Measurements from ENCODE around the gene CREBL2. TPM values are rescaled to one million over a fixed set of nuclear protein-coding genes. Genes with fewer than 3 reads are reported as not detected.
"Not testable (repeated sequence)": the region's sequence is repeated elsewhere in the genome, so short reads cannot be mapped to it uniquely, and the experiment has no call there.

CREBL2 gene
- total RNA-seq, 2 donors from 2014 or later, result 22.7 to 27.4 TPM

GRCh38 chr12:12648951-12649650 is 37.4 kb downstream of the CREBL2 start:
- Histone ChIP-seq H3K4me3 (no peak overlapping the region), H3K4me1 (no peaks in the 10 kb centered on the region)
- TF ChIP-seq, protein P1, sequence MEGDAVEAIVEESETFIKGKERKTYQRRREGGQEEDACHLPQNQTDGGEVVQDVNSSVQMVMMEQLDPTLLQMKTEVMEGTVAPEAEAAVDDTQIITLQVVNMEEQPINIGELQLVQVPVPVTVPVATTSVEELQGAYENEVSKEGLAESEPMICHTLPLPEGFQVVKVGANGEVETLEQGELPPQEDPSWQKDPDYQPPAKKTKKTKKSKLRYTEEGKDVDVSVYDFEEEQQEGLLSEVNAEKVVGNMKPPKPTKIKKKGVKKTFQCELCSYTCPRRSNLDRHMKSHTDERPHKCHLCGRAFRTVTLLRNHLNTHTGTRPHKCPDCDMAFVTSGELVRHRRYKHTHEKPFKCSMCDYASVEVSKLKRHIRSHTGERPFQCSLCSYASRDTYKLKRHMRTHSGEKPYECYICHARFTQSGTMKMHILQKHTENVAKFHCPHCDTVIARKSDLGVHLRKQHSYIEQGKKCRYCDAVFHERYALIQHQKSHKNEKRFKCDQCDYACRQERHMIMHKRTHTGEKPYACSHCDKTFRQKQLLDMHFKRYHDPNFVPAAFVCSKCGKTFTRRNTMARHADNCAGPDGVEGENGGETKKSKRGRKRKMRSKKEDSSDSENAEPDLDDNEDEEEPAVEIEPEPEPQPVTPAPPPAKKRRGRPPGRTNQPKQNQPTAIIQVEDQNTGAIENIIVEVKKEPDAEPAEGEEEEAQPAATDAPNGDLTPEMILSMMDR (IDR thresholded peaks at IDR 0.05), result no peak

GRCh38 chr12:12651752-12652151 is 40.1 kb downstream of the CREBL2 start:
- Histone ChIP-seq H3K27me3 (no peaks in the 10 kb centered on the region), H3K4me1 (no peaks in the 10 kb centered on the region), H3K9me3 (peaks cover 13 to 17% of the 10 kb centered on the region in 2 donors), H3K27ac (no peak overlapping the region), H3K36me3 (no peaks in the 10 kb centered on the region), H3K4me3 (no peak overlapping the region)
- DNase-seq (ENCODE audit: low spot score), result no peak
- TF ChIP-seq, protein P1 (IDR thresholded peaks at IDR 0.05), result no peak

More at GRCh38 chr12:12648951-12649650, 37.4 kb downstream of the CREBL2 start:
- peaks cover 13 to 17% of the 10 kb centered on the region in 2 donors for H3K9me3 ChIP-seq
- H3K36me3 ChIP-seq, result no peaks in the 10 kb centered on the region
- no peak overlapping the region for H3K27ac ChIP-seq
- no peaks in the 10 kb centered on the region for H3K27me3 ChIP-seq
- no peak for DNase-seq (ENCODE audit: low spot score)

GRCh38 chr12:12652704-12653103 is 41.0 kb downstream of the CREBL2 start:
- H3K27ac ChIP-seq; DNase-seq (ENCODE audit: low spot score); H3K27me3 ChIP-seq; H3K4me3 ChIP-seq; H3K4me1 ChIP-seq; H3K36me3 ChIP-seq: not testable (repeated sequence)
- H3K9me3 ChIP-seq, result peaks cover 13 to 17% of the 10 kb centered on the region in 2 donors

DNA sequence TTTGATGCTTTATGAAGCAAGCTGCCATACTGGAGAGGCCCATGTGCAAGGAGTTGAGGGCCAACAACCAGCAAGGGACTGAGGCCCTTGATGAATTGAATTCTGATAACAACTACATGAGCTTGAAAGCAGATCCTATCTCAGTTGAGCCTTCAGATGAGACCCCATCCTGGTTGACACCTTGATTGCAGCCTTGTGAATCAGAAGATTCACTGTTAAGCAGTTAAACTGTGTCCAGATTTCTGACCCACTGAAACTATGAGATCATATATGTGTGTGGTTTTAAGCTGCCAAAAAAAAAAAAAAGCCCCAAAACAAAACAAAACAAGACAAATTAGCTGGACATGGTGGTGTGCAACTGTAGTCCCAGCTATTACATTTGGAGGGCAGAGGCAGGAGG is 42.2 kb downstream of the CREBL2 start:
- H3K36me3 ChIP-seq, result no peaks in the 10 kb centered on the region
- H3K27ac ChIP-seq, result no peak overlapping the region
- H3K27me3 ChIP-seq, result no peaks in the 10 kb centered on the region
- peaks cover 5 to 8% of the 10 kb centered on the region in 2 donors for H3K9me3 ChIP-seq
- DNase-seq (ENCODE audit: low spot score), result no peak
- no peak overlapping the region for H3K4me3 ChIP-seq
- TF ChIP-seq, protein P1 (IDR thresholded peaks at IDR 0.05), result no peak
- no peaks in the 10 kb centered on the region for H3K4me1 ChIP-seq

- Histone ChIP-seq H3K4me3 (no peak overlapping the region), H3K36me3 (no peaks in the 10 kb centered on the region), H3K9me3 (no peaks in the 10 kb centered on the region), H3K27ac (no peak overlapping the region), H3K4me1 (no peaks in the 10 kb centered on the region), H3K27me3 (no peaks in the 10 kb centered on the region)
- TF ChIP-seq, protein P1 (IDR thresholded peaks at IDR 0.05), result no peak
- DNase-seq (ENCODE audit: low spot score), result no peak
Measured at GRCh38 chr12:12654691-12655460, 43.2 kb downstream of the CREBL2 start.

- TF ChIP-seq, protein P1 (IDR thresholded peaks at IDR 0.05), result no peak
Measured at GRCh38 chr12:12660201-12660600, 48.5 kb downstream of the CREBL2 start.

More at GRCh38 chr12:12660201-12660600, 48.5 kb downstream of the CREBL2 start:
- no peaks in the 10 kb centered on the region for H3K4me1 ChIP-seq
- no peak for DNase-seq (ENCODE audit: low spot score)
- H3K36me3 ChIP-seq, result no peaks in the 10 kb centered on the region
- no peaks in the 10 kb centered on the region for H3K27me3 ChIP-seq
- no peaks in the 10 kb centered on the region for H3K9me3 ChIP-seq
- H3K4me3 ChIP-seq, result no peak overlapping the region
- H3K27ac ChIP-seq, result no peak overlapping the region
